Right kidney (tissue), 1 donor: ENCODE results near the gene TUBGCP6.
A peak's percentile ranks its signal among the peaks of the same experiment; 100 is the strongest.

Experiments
- DNase-seq: peaks from one replicate; pipeline ENCODE4 v3.0.0-alpha.2; 2016

The TUBGCP6 gene

DNA sequence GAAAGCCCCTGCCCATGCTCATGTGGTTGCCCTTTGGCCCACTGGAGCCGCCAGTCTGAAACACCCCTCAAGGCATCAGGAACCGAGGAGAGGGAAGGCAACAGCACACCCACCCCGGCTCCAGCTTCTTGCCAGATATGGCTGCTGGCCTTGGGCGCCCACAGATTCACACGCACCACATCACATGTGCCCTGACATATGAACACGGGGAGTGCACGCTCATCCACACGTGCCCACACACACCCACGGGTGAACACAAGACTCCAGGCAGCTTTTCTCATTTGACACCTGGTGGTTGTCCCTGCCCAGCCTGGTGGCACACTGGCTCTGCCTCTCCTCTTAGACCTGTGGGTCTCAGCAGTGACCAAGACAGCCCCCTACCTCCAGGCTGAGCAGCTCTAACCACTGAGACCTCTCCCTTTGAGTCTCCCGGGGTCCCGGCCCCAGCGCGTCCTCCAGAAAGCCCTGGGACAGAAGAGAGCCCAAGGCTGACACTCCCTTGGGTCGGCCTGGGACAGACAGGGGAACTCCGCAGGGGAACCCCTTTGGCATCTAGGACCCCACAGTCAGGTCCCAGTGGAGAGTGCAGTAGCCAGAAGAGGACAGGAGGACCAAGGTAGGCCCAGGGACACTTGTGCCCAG is 19.4 kb upstream of the TUBGCP6 start:
- DNase-seq, result no peak

GRCh38 chr22:50262973-50263617 is 18.3 kb upstream of the TUBGCP6 start:
- DNase-seq, result no peak

DNA sequence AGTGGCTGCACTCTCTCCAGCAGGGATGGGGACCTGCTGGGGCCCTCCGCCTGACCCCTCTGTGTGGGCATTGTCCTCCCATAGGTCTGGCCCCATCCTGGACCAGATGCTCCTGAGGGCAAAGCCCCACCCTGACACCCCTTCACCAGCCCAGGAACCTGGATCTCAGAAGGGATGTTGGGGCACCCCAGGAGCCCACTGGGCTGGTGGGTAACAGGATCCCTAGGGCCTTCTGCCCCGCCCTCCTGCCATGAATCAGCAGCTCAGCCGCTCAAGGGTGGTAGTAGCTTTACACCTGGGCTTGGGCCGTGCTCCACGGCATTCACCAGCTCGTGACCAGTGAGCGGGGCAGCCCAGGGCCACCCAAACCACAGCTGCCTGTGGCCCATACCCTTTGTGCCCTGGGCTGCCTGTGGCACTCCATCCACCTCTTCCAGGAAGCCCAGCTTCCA is 17.7 kb upstream of the TUBGCP6 start:
- DNase-seq, result no peak

- DNase-seq, result no peak
These were observed 17.0 kb upstream of the TUBGCP6 start, which contains the start of gene MAPK12 for GRCh38 chr22:50261615-50262459. Gene MAPK12, minus strand, starts transcription at chr22:50261683. Its CDS starts 174 bp downstream, at chr22:50261509.

DNA sequence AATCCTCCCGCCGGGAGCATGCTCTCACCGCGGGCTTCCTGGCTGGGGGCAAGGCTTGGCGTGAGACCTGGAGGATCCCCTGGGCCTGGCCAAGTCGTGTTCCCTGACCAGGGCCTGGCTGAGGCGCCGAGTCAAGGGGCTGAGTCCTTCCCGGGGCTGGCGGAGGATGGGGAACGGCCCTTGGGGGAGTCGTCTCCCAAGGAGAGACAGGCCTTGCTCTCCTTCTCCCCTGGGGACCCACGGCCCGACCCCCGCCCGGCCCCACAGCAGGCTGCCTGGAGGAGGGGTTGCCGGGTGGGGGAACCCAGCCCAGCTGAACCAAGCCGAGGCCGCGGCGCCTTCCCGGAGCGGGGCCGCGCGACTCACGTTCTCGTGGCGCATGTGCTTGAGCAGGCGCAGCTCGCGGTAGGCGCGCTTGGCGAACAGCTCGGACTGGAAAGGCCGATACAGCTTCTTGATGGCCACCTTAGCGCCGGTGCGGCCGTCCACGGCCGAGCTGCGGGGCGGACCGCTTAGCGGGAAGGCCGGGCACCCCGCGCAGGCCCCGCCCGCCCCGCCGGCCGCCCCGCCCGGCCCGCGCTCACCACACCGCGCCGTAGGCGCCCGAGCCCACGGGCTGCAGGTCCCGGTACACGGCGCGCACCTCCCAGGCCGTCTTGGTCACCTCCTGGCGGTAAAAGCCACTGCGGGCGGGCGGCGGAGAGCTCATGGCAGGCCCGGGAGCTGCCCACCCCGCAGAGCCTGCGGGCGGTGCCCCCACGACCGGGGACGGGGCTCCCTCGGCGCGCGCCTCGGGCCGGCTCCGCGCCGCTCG is 16.2 kb upstream of the TUBGCP6 start:
- DNase-seq, result peak; percentile 62

DNA sequence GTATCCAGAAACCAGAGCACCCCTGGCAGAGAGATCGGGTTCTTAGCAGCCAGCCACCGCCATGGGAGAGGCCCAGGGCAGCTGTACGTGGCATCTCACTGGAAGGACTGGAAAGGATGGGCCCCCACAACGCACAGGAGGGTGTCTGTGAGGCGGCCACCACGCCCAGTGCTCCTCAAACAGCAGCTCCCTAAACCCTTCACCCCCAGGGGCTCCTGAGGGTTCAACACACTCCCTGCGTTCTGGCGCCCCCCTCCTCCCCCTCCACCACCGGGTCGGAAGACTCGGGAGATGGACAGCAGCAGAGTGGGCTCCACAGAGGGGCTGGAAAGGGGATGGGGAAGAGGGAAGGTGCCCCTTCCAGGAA is 15.6 kb upstream of the TUBGCP6 start:
- no peak for DNase-seq

DNA sequence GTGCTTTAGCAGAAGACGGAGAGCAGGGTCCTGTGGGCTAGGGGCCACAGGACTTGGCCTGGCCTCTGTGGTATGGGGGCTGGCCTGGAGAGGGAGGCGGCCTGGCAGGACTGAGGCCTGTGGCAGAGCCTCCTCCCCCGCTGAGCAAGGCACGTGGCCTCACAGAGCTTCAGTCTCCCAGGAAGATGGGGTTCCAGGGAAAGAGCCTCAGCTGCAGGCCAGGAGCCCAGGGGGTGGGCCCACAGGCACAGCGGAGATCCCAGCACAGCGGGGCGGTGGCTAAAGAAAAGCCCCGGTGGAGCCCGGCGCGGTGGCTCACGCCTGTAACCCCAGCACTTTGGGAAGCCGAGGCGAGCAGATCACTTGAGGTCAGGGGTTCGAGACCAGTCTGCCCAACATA is 14.5 kb upstream of the TUBGCP6 start:
- DNase-seq, result no peak

- no peak for DNase-seq
These were observed 13.8 kb upstream of the TUBGCP6 start for GRCh38 chr22:50258361-50259292.

DNA sequence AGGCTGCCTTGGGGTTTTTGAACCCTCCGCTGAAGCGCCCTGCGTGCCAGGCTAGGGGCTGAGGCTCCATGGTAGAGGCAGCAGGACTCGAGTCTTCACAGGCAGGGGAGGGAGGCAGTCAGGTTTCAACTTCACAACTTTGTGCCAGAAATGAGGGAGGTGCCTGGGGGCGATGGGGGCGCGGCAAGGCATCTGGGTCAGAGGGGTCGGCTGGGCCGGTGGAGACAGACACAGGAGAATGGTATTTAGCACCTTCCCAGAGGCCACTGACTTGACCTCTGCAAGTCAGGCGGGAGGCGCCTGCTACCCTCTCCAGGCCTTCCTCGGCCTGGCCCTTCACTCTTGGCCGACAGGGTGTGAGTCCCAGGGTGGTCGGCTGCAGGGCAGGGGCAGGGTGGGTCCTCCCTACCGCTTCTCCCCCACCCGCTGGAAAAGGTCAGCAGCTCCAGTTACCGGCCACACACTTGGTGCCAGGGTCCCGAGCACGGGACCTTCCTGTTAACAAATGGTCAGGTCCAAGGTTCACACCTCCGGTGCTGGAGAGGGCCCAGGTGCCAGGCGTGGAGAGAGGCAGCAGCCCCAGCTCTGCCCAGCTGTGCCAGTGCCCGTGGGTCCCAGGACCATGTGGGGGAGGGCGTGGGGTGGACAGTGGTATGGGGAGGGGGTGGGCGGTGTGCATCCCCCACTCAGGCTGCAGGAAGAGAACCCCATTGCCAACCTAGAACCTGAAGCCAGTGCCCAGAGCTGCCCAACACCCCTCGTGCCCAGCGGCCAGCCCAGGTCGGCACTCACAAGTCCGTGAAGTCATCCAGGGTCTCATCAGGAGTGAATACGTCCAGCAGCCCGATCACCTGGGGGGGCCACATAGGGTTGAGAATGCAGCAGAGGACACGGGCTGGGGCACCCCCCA is 12.9 kb upstream of the TUBGCP6 start:
- DNase-seq, result no peak

DNA sequence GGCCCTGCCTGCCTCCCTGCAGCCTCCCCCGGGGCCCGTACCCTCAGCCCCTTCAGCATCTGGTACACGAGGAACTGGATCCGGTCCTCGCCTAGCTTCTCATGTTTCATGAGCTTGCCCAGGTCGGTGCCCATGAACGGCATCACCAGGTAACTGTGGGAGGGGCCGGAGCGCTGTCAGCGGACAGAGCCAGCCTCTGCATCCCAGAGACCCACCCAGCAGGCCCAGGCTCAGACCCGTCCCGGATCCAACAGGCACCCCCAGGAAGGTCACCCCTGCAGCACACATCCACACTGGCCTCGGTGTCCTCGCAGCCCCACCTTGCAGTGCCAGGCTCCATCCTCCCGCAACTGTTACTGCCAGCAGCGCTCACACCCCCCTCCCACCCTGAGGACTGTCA is 12.2 kb upstream of the TUBGCP6 start:
- DNase-seq, result no peak

DNA sequence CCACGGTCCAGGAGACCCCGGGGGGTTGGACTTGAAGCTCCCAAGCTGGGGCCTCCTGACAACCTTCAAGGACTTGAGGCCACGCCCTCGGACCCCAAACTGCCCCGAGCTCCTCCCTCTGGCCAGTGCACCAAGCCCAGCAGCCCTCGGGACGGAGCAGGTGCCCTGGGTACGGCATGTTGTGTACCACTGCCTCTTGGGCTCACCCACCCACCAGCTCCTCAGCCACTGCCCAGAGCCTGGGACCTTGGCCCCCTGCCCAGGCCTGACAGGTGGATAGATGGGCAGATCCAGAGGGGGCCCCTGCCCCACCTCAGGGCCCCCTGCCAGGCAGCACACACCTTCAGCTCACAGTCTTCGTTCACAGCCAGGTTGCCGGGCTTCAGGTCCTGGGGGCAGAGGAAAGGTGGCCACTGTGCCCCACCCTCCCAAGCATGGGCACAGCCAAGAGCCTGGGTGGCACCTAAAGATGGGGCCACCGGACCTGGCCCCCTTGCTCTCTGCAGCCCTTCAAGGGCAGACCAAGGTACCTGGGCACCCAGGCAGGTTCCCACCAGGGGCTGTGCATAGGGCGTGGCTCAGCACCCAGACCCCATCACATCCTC is 11.5 kb upstream of the TUBGCP6 start:
- DNase-seq, result no peak

GRCh38 chr22:50255607-50256006 is 10.8 kb upstream of the TUBGCP6 start:
- no peak for DNase-seq

GRCh38 chr22:50255099-50255498 is 10.3 kb upstream of the TUBGCP6 start:
- no peak for DNase-seq

GRCh38 chr22:50253941-50254340 is 9.1 kb upstream of the TUBGCP6 start:
- no peak for DNase-seq

DNA sequence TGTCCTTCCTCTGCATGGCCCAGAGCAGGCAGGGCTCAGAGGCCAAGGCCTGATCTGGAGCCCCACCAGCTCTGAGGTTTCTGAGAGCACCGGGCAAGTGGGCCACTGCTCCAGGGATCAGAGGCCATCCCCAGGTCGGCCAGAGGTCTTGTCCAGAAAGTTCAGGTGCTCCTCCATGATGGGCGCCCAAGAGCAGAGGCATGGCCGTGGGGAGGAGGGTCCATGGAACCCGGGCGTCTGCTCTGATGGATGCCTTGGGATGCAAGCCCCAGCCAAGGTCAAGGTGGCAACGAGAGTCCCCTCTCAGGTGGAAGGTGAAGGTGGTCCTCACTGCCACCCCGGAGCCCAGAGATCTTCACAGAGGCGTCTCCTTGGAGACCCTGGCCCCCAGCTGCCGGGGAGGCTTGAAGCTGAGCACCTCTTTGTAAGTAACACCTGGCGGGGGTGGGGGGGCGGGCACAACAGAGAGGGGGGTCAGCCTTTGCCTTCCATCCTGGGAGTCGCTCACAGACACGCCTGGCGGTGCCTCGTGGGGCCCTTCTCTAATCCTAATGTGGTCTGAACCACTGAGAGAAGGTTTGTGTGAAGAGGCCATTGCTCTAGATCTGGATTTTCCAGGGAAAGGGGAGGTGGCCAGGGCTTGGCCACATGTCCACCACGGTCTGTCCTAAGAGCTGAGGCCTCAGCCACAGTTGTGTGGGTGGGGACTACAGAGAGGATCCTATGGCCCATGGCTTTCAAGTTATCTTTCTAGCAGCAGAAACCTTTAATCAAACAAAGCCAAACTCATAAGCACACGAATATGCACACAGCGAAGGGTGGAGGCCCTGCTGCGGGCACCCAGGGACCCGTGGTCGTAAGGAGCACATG is 8.5 kb upstream of the TUBGCP6 start:
- DNase-seq, result no peak

DNA sequence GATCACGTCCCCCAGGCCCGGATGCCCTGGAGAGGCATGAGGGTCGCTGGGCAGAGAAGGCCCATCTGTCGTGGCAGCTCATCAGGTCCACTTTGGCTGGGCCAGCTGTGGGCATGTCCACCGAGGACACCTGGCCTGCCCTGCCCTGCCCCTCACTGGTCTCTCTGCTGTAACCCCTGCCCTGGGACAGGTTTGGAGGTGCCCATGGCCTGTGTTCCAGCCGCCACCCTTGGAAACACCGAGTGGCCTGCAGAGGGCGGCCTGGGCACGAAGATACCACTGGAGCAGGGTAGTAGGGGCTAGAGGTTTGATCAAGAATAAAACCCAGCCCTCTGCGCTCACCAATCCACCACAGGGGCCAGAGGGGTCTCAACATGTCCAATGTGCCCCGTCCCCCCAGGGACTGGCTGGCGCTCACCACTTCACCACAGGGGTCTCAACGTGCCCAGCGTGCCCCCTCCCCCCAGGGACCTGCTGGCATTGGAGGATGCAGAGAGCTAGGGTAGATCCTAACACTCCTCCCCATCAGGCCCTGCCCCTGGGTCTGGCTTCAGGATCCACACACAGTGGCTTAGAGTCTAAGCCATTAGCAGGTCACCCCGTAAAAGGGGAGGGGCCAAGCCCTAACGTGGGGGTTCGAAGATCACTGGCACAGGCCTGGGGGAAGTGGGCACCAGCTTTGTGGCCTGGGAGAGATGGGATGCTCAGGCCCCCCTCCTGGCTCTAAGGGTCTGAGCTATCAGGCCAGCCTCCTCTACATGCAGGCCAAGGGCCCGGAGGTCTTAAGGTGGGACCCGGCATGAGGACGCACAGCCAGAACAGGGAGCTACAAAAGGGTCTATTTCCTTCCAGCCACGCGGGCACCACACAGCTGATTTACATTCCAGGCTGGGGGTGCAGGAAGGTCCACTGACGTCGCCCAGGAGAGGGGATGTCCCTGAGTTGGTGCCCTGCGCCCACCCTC is 7.5 kb upstream of the TUBGCP6 start:
- peak; percentile 71 for DNase-seq

- DNase-seq, result no peak
These were observed 6.8 kb upstream of the TUBGCP6 start for GRCh38 chr22:50251477-50252081.
